Measurements from ENCODE around the gene PRELP. TPM values are rescaled to one million over a fixed set of nuclear protein-coding genes. Genes with fewer than 3 reads are reported as not detected.

The PRELP gene
- total and polyA plus RNA-seq, 2 of the 8 experiments (the other 6 are each of a cell fraction or from before 2014, with no cell fraction given), result 0.13 to 0.23 TPM

- H2BK120ac ChIP-seq (replicated peaks; ENCODE audit: low read depth, low read length), result no peak overlapping the region
- POLR2A ChIA-PET (ENCODE audit: partially characterized antibody), result no interaction called here
- H3K27me3 ChIP-seq (replicated peaks in 1 of 4; ENCODE audit: control insufficient read depth in 3 of 4, extremely low read depth in 1 of 4, insufficient read depth in 3 of 4, low read length in 3 of 4), result no peaks in the 10 kb centered on the region
- H4K91ac ChIP-seq (replicated peaks; ENCODE audit: insufficient read length, low read length), result no peak overlapping the region
- FAIRE-seq (no peak), DNase-seq (ENCODE audit: low read depth in 1 of 2, low spot score in 2 of 2) (no peak)
- no peak overlapping the region for H2BK5ac ChIP-seq (ENCODE audit: low read depth, low read length)
- H3K4me1 ChIP-seq (replicated peaks in 1 of 4; ENCODE audit: control insufficient read depth in 3 of 4, insufficient read depth in 4 of 4, low read length in 3 of 4), result peaks cover 0 to 2% (median 0%) of the 10 kb centered on the region in 4 experiments; a peak in 2 of 7 replicates
- H3K14ac ChIP-seq (ENCODE audit: insufficient read length), result no peak overlapping the region
- no peaks in the 10 kb centered on the region for H3K79me1 ChIP-seq (ENCODE audit: low read depth, low read length)
- CTCF ChIA-PET (ENCODE audit: partially characterized antibody), result interaction anchor here (1.0 to 5.6 kb wide), 14 partner anchors 8 to 253 kb away, joined by 3 to 72 read pairs (median 6); partner anchors contain the start of gene FMOD
- H4K5ac ChIP-seq (ENCODE audit: insufficient read length, low read depth, low read length), result no peak overlapping the region
- peaks cover 5 to 7% of the 10 kb centered on the region in 2 experiments; a peak in 3 of 4 replicates for H3K9me3 ChIP-seq (ENCODE audit: insufficient read depth in 2 of 2, low read depth in 1 of 2, low read length in 1 of 2)
- no peak overlapping the region for H3K4ac ChIP-seq (replicated peaks; ENCODE audit: insufficient read length, low read depth, low read length)
- no peak overlapping the region for H4K8ac ChIP-seq (ENCODE audit: extremely low read depth, insufficient read depth, low read length)
- no peak overlapping the region for H3K23ac ChIP-seq (ENCODE audit: insufficient read length)
- no peak overlapping the region for H3K56ac ChIP-seq (replicated peaks; ENCODE audit: insufficient read length, low read depth, low read length)
- 93% methylated on average over 1 of the region's 1 CpG; no CpG with 5 or more reads in 1 of the 2 experiments for WGBS, 2 experiments (ENCODE audit: extremely low coverage in 1 of 2, insufficient coverage in 1 of 2, insufficient read length in 1 of 2, insufficient replicate concordance in 2 of 2, low coverage in 1 of 2, low lambda C conversion rate in 2 of 2, missing lambda C conversion rate in 1 of 2)
- H2BK15ac ChIP-seq (ENCODE audit: low read length), result no peak overlapping the region
- no peak overlapping the region for H3K4me2 ChIP-seq (ENCODE audit: insufficient read depth in 1 of 2, low read depth in 2 of 2, low read length in 2 of 2)
- H3K4me3 ChIP-seq (ENCODE audit: extremely low read depth in 1 of 4, insufficient read depth in 2 of 4, low read depth in 3 of 4, low read length in 4 of 4), result no peak overlapping the region
- TF ChIP-seq CEBPB (IDR thresholded peaks at IDR 0.05; ENCODE audit: low read depth, low read length), result no peak
- no peak for TF ChIP-seq TCF12 (IDR thresholded peaks at IDR 0.05; ENCODE audit: low read depth, low read length)
- TF ChIP-seq CREB1 (IDR thresholded peaks at IDR 0.05), result no peak
- no peaks in the 10 kb centered on the region for H4K20me1 ChIP-seq (replicated peaks in 1 of 2; ENCODE audit: control insufficient read depth in 1 of 2, insufficient read depth in 2 of 2, low read length in 2 of 2)
- no peak overlapping the region for H3K27ac ChIP-seq (ENCODE audit: low read depth, low read length)
- no peaks in the 10 kb centered on the region for H3K79me2 ChIP-seq (ENCODE audit: control insufficient read depth in 1 of 2, insufficient read depth in 2 of 2, low read length in 2 of 2)
- H2AK5ac ChIP-seq (ENCODE audit: low read depth, low read length), result no peak overlapping the region
- no peak overlapping the region for H3K18ac ChIP-seq (ENCODE audit: extremely low read depth, low read length)
- no peaks in the 10 kb centered on the region for H3K23me2 ChIP-seq (ENCODE audit: low read depth, low read length)
- no peak overlapping the region for H3K9ac ChIP-seq (replicated peaks in 1 of 4; ENCODE audit: extremely low read depth in 1 of 4, low read depth in 3 of 4, low read length in 3 of 4)
- no peaks in the 10 kb centered on the region for H3K36me3 ChIP-seq (ENCODE audit: control insufficient read depth in 2 of 4, insufficient read depth in 4 of 4, low read length in 3 of 4)
- no peak overlapping the region for H2BK20ac ChIP-seq (ENCODE audit: low read length)
- H2BK12ac ChIP-seq (ENCODE audit: low read depth, low read length), result no peak overlapping the region
- no peak overlapping the region for H2AFZ ChIP-seq (ENCODE audit: low read length)
Observed at GRCh38 chr1:203450001-203450400, 25.6 kb upstream of the PRELP start.
